Placental pericyte (primary cell): Measurements from ENCODE around the gene FBXO27. TPM values are rescaled to one million over a fixed set of nuclear protein-coding genes. Genes with fewer than 3 reads are reported as not detected.

Experiments
- total RNA-seq: library from RNA; depleted of rRNA; stranded (reverse); fragments of >200 nt; gene quantifications from 2 replicates; pipeline ENCODE4 v1.2.3, GENCODE V29; 2012

FBXO27 gene
- 3.3 and 3.7 TPM in 2 replicates for total RNA-seq

GRCh38 chr19:39032063-39032918 is at the start of gene FBXO27:
TSS of gene FBXO27 (minus strand) at chr19:39032549. CDS start at chr19:39032227, 322 bp downstream.

GRCh38 chr19:38975214-38975860 is 57.0 kb downstream of the FBXO27 start, which contains the start of gene FBXO17:
TSS of gene FBXO17 (minus strand) at chr19:38975742. CDS start at chr19:38950319, 25,423 bp downstream.

Other genes with a start within 250 kb of the FBXO27 start
- gene LGALS7B, start 243.3 kb downstream of the FBXO27 start, total RNA-seq, result not detected in 2 replicates
- not detected in 2 replicates for gene LGALS4, start 219.6 kb downstream of the FBXO27 start, total RNA-seq
- 21.8 and 57.1 TPM in 2 replicates for gene ECH1, start 200.8 kb downstream of the FBXO27 start, total RNA-seq
- gene HNRNPL, start 182.6 kb downstream of the FBXO27 start, total RNA-seq, result 218 and 397 TPM in 2 replicates
- gene RINL, start 154.3 kb downstream of the FBXO27 start, total RNA-seq, result 1.0 and 1.8 TPM in 2 replicates
- 59.0 and 63.7 TPM in 2 replicates for gene SIRT2, start 132.9 kb downstream of the FBXO27 start, total RNA-seq
- gene NFKBIB, start 132.6 kb downstream of the FBXO27 start, total RNA-seq, result 18.9 and 25.2 TPM in 2 replicates
- gene CCER2, start 120.4 kb downstream of the FBXO27 start, total RNA-seq, result not detected in 2 replicates
- 22.5 and 29.3 TPM in 2 replicates for gene SARS2, start 101.8 kb downstream of the FBXO27 start, total RNA-seq
- gene MRPS12, start 101.6 kb downstream of the FBXO27 start, total RNA-seq, result 24.9 and 39.2 TPM in 2 replicates
- gene FBXO17, start 56.8 kb downstream of the FBXO27 start, total RNA-seq, result 13.8 and 24.1 TPM in 2 replicates
- gene ACP7, start 51.8 kb upstream of the FBXO27 start, total RNA-seq, result not detected in 2 replicates
- 10.3 and 14.6 TPM in 2 replicates for gene PAK4, start 93.2 kb upstream of the FBXO27 start, total RNA-seq
- not detected in 2 replicates for gene NCCRP1, start 164.4 kb upstream of the FBXO27 start, total RNA-seq
- gene SYCN, start 171.7 kb upstream of the FBXO27 start, total RNA-seq, result not detected in 2 replicates
- gene IFNL3, start 212.5 kb upstream of the FBXO27 start, total RNA-seq, result not detected in 2 replicates
- gene IFNL4, start 216.3 kb upstream of the FBXO27 start, total RNA-seq, result not detected in 2 replicates
- not detected in 2 replicates for gene IFNL2, start 235.8 kb upstream of the FBXO27 start, total RNA-seq